HG03565 (cell line): Measurements from ENCODE around the gene COL18A1.
"Not testable (repeated sequence)": the region's sequence is repeated elsewhere in the genome, so short reads cannot be mapped to it uniquely, and the experiment has no call there.

Experiments
- ATAC-seq: cut with Tn5 transposase; IDR thresholded peaks from one replicate; pipeline ENCODE4 v1.9.1; 2021; ENCODE audit warnings: mild to moderate bottlenecking, moderate library complexity; ENCODE audit not compliant: unreplicated experiment

Gene COL18A1

DNA sequence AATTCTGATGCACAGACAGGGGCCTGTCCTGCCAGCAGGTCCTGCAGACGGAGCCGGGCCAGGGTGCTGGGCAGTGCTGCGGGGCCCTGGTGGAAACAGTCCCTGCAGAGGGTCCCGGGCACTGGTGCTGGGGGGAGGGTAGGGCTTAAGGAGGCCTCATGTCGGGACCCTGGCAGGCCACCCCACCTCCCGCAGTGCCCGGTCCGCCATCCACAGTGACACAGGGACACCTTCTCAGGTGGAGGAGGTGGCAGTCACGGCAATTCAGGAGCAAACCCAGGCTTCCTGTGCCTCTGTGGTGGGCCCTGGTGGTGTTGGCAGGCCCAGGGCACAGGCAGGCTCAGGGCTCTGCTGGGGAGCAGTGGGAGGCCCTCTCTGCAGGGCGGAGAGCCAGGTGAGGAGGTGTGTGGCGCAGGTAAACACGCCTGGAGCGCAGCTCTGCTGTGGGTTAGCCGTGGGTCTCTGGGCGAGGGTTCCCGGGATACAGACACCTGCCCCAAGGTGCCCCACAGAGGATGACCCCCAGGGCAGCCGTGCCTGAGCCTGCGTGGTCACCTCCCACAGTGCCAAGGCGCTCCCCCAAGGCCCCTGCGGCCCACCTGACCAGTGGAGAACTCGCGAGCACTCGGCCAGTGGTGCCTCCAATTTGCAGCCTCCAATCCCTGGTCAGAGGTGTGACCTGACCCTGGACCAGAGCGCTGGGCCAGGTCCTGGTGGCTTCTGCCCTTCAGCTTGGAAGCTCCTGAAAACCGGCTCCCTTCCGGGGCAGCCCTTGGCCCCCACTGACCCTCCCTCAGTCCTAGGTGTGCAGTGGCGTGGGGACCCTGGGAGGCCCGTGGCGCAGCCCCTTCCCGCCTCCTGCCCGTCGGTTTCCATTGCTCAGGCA, 19.2 kb downstream of the COL18A1 start:
- ATAC-seq = no peak

DNA sequence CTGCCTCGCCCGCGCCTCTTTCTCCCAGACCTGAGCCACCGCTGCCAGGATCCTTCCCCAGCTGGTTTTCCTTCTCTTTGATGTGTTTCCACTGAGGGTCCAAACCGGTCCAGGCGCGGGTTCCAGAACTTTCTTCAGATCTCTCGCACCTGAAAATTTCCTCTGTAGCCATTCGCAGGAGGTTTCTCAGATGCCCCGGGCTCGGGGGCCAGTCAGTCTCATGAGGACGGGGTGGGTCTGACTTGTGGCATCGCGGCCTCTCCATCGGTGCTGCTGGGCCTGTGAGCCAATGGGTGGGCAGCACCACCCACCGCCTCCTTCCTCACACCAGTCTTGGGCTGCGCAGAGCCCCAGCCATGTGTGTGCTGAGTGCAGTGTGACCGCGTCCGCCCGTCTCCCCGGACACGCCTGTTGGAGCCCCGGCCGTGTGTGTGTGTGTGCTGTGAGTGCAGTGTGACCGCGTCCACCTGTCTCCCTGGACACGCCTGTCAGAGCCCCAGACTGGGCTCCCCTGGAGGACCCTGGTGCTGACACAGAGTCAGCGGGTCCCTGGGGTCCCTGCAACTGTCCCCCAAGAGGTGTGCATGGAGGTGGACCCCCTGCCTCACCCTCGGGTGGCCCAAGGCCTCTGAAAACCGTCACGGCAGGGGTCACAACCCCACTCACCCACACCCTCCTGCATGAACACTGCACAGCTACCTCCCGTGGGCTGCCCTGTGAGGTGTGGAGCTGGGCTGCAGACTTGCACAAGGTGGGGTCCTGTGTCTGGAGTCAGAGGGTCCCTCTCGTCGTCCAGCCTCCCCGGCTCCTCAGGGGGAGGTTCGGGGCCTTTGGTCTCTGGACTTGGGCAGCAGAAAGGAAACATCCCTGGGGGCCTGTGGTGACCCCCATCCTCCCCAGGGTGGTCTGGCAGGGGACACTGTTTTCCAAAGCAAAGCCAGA, 20.2 kb downstream of the COL18A1 start:
- ATAC-seq = no peak

DNA sequence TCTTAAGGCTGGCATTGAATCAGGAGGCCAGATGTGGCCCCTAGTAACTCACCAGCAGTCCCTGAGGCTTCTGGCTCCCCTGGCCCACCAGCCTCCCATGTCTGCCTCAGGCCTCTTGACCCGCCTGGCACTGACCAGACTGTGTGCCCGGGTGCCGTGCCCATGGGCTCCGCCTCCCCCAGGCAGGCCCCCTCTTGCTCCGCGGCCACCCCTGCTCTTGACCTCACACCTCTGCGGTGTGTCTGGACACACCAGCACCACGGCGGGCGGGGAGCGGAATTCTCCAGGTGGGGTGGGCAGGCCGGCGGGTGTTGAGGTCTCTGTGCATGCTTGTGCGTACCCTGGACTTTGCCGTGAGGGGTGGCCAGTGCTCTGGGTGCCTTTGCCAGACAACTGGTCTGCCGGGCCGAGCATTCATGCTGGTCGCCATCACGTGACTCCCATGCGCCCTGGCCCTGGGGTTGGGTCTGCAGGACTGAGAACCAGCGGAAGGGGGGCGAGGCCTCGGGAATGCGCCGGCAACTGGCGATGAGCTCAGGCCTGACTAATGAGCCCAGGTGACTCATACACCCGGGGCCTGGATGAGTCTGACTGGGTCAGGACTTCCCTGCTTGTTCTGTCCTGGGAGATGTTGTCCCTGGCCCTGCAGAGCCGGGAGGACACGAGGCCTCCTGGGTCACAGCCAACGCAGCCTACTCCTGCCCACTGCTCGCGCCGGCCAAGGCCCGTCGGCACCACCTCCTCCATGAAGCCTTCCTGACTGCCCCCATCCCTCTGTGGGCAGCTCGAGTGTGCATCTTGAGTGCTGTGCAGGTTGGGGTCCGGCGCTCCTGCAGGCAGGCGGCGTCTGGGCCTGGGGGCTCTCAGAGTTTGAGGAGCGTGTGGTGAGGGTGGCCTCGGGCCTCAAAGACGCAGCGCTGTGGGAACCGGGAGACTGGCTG, 22.6 kb downstream of the COL18A1 start:
- ATAC-seq = no peak

DNA sequence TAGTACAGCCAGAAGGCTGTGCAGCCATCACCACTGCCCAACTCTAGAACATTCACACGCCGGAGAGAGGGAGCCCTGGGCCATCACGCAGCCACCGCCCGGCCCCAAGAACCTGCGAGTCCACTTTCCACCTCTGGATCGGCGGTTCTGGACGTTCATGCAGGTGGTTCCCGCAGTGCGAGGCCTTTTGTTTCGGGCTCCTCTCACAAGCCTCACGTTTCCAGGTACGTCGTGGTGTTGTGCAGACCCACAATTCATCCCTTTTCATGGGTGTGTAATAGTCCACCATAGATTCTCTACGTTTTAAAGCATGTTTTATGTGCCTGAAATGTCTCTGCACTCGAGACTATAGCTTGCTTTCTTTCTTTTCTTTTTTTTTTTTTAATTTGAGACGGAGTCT, 23.6 kb downstream of the COL18A1 start:
- no peak for ATAC-seq

DNA sequence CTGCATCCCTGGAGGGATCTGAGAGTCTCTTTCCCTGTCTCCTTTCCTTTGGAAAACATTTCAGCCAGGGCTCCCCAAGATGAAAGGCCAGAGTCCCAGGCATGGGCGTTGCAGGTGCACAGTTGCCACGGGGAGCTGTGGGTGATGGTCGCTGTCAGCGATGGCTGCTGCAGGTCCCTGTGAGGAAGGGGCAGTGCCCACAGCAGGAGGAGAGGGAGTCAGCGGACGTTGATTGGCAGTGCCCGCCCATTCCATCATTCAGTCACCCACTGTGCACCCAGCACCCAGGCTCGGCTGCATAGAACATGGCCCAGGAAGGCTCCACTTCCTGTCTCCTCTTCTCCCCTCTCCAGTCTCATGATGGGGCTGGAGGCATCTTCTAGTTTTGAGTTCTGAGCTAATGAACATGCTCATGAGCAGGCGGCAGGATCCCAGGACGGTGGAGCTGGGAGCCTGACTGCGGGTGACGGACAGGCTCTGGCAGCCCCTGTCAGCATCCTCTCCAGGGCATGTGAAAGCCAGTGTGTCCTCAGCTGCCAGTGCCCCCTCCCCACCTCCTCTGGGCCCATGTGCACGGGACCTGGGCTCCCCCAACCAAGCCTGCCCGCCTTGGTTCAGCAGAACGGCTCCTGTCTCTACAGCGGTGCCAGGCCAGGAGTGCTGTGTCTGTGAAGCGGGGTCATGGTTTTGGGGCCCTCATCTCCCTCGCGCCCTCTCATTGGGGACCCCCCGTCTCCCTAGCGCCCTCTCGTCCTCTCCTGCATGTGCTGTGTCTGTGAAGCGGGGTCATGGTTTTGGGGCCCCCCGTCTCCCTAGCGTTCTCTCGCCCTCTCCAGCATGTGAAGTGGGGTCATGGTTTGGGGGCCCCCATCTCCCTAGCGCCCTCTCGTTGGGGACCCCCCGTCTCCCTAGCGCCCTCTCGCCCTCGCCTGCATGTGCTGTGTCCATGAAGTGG, 24.5 kb downstream of the COL18A1 start:
- no peak for ATAC-seq

DNA sequence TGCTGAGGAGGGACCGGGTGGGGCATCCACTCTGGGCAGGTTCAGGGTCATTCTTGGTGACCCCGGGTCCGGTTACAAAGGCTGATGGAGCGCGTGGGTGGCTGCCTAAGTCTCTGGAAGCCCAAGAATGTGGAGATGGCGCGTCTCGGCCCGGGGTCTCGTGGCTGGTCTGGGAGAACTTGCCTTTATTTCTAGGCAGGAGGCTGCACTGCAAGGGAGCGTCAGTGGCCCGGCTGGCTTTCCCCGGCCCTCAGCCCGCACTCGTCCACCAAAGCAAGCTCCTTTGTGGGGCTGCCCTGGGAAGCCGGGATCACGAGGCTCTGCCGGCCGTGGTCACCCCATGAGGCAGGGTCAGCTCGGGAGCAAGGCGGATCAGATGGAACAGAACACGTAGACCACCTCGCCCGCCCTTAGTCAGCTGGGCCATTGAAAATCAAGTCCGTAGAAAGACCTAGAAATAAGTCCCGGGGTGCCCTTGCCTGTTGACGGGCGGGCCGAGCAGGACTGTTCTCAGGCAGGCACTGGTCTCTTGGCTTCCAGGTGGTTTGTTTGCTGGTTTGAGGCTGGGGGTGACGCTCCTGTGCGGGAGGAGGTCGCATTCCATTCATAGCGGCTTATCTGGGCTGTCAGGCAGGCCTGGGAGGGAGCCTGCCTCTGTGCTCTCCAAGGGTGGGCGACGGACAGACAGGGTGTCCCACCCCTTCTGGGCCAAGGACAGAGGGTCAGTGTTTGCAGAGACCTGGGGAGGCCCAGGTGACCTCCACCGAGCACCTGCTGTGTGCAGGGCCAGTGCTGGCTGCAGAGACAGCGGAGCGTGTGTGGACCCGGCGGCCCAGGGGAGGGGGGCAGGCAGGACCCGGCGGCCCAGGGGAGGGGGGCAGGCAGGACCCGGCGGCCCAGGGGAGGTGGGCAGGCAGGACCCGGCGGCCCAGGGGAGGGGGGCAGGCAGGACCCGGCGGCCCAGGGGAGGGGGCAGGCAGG, 25.8 kb downstream of the COL18A1 start:
- ATAC-seq = no peak

DNA sequence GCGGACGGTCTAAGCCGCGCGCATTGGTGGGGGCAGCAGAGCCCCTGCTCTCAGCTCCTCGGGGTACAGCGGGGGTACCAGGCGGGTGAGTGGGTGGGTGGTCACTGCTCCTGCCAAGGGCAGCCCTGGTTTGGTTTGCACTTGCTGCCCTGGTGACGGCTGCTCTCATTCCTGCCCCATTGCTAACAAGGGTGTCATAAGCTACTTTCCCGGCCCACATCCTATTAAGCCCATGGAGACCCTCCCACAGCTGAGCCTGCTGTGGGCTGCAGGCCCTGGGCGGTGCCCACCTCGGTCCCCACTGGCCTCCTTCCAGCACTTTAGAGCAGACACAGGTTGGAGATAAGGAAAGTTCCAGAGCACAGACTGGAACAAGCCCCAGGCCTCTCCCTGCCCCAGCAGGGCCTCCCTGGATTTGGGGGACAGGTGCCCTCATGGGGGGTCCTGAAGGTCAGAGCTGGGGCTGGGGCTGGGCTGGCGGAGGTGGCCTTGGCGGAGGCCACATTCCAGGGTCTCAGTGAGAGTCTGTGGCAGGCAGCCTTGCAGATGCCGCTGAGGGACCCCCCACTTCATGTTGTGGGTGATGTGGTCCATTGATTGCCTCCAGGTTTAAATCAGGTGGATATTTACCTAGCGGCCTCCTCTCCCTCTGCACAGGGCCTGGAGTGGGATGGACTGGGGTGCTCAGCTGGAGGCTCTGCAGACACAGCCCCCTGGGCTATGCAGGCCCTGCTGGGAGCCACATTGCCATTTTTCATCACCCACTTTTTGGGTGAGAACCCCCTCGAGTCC, 27.0 kb downstream of the COL18A1 start:
- no peak for ATAC-seq

DNA sequence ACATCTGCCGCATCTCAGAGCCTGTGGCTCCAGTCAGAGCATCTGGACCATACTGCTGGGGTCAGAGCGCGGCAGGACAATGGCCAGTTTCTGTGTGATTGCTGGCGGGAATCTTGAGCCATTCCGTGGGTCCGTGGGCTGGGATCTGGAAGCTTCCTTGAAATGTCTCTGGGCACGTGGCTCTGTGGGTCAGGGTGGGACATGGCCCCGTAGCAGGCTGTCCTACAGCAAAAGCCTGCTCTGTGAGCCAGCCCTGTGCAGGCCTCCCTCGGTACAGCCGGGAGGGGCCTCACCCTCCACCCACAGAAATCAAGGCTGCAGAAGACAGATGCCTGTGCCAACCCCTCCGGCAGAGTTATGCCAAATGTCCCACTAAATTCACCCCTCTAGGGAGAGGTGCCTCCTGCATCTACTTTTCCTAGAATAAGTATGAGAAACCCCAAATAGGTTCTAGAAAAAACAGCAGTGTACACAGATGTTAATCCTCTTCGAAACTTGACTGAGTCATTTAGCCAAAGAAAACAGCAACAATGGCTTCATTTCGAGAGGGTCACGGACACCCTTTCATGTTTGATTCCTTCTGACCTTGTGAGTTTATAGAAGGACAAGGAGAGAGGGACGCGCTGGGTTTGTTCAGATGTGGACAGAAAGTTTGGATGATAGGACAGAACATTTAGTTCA, 27.8 kb downstream of the COL18A1 start:
- no peak for ATAC-seq

DNA sequence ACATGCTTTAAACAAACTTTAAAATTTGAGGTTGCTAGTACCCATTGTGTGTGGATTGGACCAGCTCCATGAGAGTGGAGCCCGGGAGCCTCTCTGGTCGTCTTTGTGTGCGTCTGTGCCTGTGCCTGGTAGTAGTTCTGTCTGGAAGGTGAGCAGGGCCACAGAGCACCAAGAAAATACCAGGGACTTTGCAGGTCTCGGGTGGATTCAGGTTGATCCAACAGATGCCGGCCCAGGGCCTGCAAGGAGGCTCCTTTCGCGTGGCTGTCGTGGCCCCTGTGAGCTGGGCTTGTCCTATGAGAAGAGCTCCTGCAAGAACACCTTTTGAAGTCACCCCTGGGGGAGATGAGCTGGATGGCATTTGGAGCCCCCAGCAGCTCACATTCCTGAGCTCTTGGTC, 28.3 kb downstream of the COL18A1 start:
- no peak for ATAC-seq

DNA sequence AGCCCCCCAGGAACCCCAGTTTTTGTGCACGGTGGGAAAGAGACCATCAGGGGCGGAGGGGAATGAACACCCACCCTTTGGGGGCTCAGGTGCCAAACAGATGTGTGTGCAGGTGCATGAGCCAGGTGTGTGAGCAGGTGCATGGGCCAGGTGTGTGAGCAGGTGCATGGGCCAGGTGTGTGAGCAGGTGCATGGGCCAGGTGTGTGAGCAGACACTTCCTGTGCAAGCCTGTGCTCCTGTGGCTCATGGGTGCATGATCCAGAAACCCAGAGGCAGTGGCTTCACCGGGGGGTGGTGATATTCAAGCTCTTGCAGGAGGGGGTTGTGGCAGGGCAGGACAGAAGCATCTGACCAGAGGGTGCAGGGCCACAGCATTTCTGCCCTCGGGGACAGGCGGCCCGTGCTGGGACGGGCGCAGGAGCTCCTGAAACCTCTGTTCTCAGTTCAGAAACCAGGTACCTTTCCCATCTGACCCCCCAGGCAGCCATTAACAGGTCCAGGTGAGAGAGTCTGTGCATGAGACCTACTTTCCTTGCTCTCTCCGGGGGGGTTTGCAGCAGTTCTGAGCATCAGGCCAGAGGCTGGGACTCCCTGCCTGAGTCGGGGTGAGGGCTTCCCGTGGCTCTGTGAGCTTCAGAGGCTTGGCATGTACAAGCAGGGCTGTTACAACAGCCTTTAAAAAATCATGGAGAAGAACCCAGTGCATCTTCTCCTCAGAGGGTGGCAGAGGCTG, 29.1 kb downstream of the COL18A1 start:
- no peak for ATAC-seq

DNA sequence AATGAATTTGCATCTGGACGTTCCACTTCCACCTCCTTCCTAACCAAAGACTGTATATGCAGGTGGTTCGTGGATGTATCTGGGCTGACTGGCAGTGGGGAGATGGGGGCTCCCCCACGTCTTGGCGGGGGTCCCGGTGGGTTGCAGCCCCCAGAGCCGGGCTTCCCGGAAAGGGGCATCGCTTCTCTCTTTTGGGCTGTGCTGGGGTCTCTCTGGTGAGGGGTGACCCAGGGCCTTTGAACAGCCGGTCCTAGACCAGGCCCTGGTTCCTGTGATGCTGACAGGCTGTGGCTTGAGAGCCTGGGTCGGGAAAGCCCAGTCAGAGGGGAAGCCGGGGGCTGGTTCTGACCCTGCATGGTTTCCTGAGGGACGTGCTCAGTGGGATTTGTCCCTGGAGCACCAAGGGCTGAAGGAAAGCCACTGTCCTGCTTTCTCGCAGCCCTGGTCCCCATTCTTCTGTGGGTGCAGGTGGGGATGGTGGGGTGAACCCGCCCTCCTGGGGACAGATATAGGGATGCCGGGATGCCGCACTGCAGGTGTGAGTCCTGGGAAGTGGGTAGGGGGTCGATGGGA, 29.8 kb downstream of the COL18A1 start:
- ATAC-seq = no peak

DNA sequence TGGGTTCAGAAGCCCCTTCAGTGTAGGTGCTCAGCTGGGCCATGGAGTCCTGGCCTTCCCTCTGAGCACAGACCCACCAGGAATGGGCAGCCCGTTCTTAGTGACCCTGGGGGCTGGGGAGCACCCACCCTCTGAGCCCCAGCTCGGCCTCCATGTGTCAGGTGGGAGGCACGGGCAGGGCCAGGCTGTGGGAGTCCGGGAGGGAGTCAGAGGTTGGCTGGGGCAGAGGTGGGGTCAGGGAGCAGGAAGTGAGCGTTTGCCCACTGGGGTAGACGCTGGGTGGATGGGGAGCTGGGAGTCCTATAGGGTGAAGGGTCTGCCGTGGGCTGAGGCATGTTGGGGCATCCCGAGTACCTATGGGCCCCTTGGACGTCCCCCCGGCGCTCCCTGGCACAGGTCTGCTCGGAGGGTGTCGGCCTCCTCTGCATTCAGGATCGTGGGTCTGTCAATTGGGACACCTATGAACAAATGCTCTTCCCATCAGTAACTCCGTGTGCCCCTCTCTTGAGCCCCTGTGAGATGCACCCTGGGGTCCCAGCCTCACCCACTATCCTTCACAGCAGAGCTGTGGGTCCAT, 30.5 kb downstream of the COL18A1 start:
- no peak for ATAC-seq

DNA sequence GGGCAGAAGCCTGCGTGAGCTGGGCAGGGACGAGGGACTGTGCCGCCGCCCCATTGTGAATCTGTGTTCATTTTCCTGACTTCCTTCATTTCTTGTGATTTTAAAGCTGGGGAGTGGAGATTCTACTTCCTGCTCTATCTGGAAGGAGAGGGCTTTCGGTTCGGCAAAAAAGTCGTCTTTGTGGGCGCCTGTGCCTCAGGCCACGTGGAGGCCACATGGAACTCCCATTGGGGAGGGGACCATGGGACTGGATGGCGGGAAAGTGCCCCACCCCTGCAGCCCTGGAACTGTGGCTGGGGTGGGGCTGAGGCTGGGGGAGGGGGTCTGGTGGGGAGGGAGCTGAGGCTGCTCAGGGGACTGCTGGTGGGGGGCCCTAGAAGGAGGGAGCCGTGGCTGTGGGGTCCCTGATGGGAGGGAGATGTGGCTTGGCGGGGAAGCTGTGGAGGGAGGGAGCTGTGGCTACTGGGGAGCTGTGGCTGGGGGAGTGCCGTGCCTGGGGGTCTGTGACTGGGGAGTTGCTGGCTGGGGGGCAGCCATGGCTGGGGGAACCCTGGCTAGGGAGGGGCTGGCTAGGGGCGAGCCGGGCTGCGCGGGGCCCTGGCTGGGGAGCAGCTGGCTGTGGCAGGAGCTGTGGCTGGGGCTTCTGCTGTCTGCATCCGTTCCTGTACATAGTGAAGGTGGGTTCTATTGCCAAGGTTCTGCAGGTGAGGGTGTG, 31.5 kb downstream of the COL18A1 start:
- no peak for ATAC-seq

DNA sequence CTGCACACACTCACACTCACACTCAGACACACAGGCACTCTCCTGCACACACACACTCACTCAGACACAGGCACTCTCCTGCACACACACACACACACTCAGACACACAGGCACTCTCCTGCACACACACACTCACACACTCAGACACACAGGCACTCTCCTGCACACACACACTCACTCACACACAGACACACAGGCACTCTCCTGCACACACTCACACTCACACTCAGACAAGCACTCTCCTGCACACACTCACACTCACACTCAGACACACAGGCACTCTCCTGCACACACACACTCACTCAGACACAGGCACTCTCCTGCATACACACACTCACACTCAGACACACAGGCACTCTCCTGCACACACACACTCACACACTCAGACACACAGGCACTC, 32.9 kb downstream of the COL18A1 start:
- not testable (repeated sequence) for ATAC-seq
